Ishikawa (cell line): ENCODE data around the gene MIB1.

Experiments
- CEBPB ChIP-seq: IDR thresholded peaks from 2 replicates; pipeline ENCODE4 v1.6.1; 2012
- CREB1 ChIP-seq: IDR thresholded peaks from 2 replicates; pipeline ENCODE4 v1.6.1; 2012; ENCODE audit warnings: low read depth
- EGR1 ChIP-seq: IDR thresholded peaks from 2 replicates; pipeline ENCODE4 v1.6.1; 2012
- EP300 ChIP-seq: IDR thresholded peaks from 2 replicates; pipeline ENCODE4 v1.6.1; 2012; ENCODE audit warnings: borderline replicate concordance
- FOXM1 ChIP-seq: IDR thresholded peaks from 2 replicates; pipeline ENCODE4 v1.6.1; 2012; ENCODE audit warnings: low read depth, borderline replicate concordance
- NFIC ChIP-seq: IDR thresholded peaks from 2 replicates; pipeline ENCODE4 v1.6.1; 2012
- RAD21 ChIP-seq: IDR thresholded peaks from 2 replicates; pipeline ENCODE4 v1.6.1; 2012; ENCODE audit warnings: low read depth
- TAF1 ChIP-seq: IDR thresholded peaks from 2 replicates; pipeline ENCODE4 v1.6.1; 2012; ENCODE audit warnings: low read depth, mild to moderate bottlenecking
- TCF12 ChIP-seq: IDR thresholded peaks from 2 replicates; pipeline ENCODE4 v1.6.1; 2012; ENCODE audit warnings: low read depth
- TEAD4 ChIP-seq: IDR thresholded peaks from 2 replicates; pipeline ENCODE4 v1.6.1; 2012
- YY1 ChIP-seq: IDR thresholded peaks from 2 replicates; pipeline ENCODE4 v1.6.1; 2012; ENCODE audit warnings: low read depth
- ZBTB7A ChIP-seq: IDR thresholded peaks from 2 replicates; pipeline ENCODE4 v1.6.1; 2012; ENCODE audit warnings: low read depth
- TF ChIP-seq, protein P1 (sequence below): IDR thresholded peaks from 2 replicates; pipeline ENCODE4 v1.6.1; 2012
- TF ChIP-seq, protein P2 (sequence below): IDR thresholded peaks from 2 replicates; pipeline ENCODE4 v1.6.1; 2012
- TF ChIP-seq, protein P3 (sequence below): IDR thresholded peaks from 2 replicates; pipeline ENCODE4 v1.6.1; 2012; ENCODE audit warnings: low read depth, mild to moderate bottlenecking

Gene MIB1

DNA sequence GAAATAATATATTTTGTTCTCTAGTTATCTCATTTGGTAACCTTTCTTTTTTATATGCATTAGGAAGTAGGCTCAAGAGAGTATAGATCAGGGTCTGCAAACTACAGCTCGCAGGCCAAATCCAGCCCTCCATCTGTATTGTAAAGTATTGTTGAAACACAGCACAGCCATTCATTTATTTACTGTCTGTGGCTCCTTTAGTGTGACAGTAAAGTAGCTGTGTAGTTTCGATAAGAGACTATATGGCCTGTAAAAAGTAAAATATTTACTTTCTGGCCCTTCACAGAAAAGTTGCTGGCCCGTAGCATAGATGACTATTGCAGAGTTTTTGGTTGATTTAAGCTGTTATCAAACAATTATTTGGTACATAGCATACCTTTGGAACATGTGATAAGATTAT is 67.6 kb downstream of the MIB1 start:
- TF ChIP-seq TCF12, result no peak
- TF ChIP-seq CEBPB, result no peak

DNA sequence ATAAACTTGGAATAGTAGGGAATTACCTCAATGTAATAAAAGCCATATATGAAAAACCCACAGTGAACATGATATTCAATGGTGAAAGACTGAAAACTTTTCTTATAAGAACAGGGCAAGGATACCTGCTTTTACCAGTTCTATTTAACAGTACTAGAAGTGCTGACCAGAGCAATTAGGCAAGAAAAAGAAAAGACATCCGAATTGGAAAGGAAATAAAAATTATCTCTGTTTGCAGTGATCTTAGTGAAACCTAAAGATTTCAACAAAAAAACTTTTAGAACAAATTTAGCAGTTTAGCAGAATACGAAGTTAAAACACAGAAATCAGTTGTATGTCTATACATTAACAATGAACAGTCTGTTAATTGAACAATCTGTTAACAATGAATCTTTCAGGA is 69.1 kb downstream of the MIB1 start:
- TF ChIP-seq EP300 (no peak), CEBPB (no peak), FOXM1 (no peak), TEAD4 (no peak), TCF12 (no peak), ZBTB7A (no peak), NFIC (no peak), CREB1 (no peak)
- TF ChIP-seq, protein P1, sequence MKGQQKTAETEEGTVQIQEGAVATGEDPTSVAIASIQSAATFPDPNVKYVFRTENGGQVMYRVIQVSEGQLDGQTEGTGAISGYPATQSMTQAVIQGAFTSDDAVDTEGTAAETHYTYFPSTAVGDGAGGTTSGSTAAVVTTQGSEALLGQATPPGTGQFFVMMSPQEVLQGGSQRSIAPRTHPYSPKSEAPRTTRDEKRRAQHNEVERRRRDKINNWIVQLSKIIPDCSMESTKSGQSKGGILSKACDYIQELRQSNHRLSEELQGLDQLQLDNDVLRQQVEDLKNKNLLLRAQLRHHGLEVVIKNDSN, result no peak
- TF ChIP-seq, protein P2, sequence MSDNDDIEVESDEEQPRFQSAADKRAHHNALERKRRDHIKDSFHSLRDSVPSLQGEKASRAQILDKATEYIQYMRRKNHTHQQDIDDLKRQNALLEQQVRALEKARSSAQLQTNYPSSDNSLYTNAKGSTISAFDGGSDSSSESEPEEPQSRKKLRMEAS, result no peak

DNA sequence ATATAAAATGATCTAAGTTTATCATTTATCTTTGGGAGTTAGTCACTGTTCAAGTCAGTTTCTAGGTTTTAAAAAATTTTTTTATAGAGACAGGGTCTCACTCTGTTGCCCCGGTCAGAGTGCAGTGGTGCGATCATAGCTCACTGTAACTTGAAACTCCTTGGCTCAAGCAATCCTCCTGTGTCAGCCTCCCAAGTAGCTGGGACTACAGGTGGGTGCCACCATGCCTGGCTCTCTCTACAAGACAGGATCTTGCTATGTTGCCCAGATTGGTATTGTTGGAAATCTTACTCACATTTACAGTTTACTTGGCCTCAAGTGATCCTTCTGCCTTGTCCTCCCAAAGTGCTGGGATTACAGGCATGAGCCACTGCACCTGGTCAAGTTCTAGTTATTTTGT is 74.5 kb downstream of the MIB1 start:
- TF ChIP-seq ZBTB7A (no peak), YY1 (no peak), EP300 (no peak), TAF1 (no peak)

DNA sequence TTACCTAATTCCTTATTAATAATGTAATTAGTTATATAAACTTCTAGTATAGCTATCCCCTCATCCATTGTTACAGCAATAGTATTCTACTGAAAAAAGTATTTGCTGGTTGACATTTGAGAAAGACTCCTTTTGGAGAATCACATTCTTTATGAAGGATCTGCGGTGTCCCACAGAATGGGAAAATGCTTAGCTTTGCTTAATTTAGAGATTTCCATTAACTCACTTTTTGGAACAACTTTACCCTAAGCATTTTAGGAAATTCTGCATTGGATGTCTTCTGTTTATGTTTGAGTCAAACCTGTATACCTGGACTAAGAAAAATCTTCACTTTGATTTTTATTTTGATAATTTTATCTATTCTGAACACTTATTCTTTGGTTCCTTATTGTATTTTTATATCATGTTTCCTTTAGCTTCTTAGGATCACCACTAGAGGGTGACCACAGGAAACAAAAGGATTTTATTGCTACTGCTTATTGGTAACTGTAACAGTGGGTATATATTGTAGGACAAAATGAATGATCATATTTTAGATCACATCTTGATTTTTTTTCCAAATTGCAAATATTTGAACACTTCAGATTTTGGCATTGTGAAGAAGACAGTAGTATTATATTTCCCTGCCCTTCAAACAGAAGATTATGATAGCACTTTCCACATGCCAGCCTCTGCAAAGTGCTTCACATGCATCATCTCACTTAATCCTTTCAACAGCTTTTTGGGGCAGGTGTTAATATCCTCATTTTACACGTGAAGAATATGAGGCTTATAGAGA is 79.6 kb downstream of the MIB1 start:
- TF ChIP-seq, protein P2, result no peak
- TF ChIP-seq RAD21, result peak; percentile 42

DNA sequence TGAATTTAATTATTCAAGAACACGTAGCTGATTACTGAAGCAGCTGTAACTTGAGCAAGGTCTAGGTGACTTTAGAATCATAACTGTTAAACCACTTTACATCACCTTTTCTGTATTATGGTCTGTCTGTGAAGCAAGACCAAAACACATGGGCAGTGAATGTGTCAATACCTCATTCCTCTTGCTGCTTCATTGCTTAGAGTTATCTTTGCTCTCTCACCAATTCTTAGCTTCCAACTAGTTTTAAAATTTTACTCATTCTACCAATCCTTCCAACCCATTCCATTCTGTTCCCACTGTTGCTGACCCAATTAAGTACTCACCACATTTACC is 80.2 kb downstream of the MIB1 start:
- TF ChIP-seq FOXM1 (no peak), EP300 (no peak), RAD21 (no peak), NFIC (no peak), TEAD4 (no peak), YY1 (no peak), EGR1 (no peak), CREB1 (no peak), TCF12 (no peak), ZBTB7A (no peak), CEBPB (no peak), TAF1 (no peak)
- TF ChIP-seq, protein P2, result no peak
- TF ChIP-seq, protein P3, sequence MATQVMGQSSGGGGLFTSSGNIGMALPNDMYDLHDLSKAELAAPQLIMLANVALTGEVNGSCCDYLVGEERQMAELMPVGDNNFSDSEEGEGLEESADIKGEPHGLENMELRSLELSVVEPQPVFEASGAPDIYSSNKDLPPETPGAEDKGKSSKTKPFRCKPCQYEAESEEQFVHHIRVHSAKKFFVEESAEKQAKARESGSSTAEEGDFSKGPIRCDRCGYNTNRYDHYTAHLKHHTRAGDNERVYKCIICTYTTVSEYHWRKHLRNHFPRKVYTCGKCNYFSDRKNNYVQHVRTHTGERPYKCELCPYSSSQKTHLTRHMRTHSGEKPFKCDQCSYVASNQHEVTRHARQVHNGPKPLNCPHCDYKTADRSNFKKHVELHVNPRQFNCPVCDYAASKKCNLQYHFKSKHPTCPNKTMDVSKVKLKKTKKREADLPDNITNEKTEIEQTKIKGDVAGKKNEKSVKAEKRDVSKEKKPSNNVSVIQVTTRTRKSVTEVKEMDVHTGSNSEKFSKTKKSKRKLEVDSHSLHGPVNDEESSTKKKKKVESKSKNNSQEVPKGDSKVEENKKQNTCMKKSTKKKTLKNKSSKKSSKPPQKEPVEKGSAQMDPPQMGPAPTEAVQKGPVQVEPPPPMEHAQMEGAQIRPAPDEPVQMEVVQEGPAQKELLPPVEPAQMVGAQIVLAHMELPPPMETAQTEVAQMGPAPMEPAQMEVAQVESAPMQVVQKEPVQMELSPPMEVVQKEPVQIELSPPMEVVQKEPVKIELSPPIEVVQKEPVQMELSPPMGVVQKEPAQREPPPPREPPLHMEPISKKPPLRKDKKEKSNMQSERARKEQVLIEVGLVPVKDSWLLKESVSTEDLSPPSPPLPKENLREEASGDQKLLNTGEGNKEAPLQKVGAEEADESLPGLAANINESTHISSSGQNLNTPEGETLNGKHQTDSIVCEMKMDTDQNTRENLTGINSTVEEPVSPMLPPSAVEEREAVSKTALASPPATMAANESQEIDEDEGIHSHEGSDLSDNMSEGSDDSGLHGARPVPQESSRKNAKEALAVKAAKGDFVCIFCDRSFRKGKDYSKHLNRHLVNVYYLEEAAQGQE, result no peak
- TF ChIP-seq, protein P1, result no peak

DNA sequence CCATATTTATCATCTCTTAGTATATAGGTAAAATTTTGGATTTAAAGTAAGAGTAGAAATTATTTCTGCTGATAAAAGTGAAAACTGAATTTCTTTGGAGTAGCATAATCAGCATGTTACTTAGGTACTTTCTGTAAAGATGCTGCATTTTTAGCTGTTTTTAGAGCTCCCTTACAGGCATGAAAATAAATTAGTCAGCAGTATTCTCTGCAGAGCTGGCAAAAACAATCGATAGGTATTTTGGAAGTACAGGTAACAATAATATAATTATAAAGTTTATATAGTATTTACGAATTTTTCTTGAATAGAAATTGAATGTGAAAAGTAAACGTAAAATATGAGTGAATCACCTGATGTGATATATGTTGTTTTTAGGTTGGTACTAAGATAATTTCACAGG is 83.3 kb downstream of the MIB1 start:
- TF ChIP-seq, protein P1, result no peak
- TF ChIP-seq RAD21, result no peak

DNA sequence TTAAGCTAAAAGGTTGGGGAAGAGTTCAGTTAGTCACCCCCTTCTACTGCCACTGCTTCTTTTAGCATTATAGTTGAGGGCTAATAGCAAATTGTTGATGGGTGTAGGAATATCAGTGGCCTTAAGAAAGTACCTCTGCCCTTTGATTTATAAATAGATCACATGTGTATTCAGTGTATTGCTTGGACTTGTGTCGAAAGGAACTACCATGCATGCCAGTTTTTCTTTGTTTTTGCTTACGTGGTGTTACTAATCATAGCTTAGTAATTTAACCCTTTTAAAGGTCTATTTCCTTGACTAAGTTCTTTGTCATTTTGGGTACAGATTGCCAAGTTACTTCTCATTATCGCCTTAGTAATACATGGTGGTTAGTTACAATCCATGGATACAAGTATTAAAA is 85.6 kb downstream of the MIB1 start:
- no peak for TF ChIP-seq CREB1
- no peak for TF ChIP-seq TAF1
- no peak for TF ChIP-seq TCF12
- TF ChIP-seq, protein P3, result no peak
- no peak for TF ChIP-seq EGR1
- no peak for TF ChIP-seq RAD21
- TF ChIP-seq YY1, result no peak
